Lower leg skin (tissue), 3 donors: ENCODE data around the gene MAEL.

Experiments used
- POLR2A ChIP-seq, 2 donors: fragments of 450-650 bp; IDR thresholded peaks; one replicate each; pipeline ENCODE4 v1.6.1; 2016 to 2017; ENCODE audit warnings: antibody characterized with exemption in 2 of 2, mild to moderate bottlenecking in 1 of 2, moderate library complexity in 1 of 2
- TF ChIP-seq, protein P1 (sequence below), 3 donors: fragments of 450-650 bp; IDR thresholded peaks; one replicate each; pipeline ENCODE4 v1.5.1; 2016; ENCODE audit warnings: antibody characterized with exemption in 3 of 3, mild to moderate bottlenecking in 3 of 3, moderate library complexity in 2 of 3

GRCh38 chr1:167003711-167004110, 14.6 kb downstream of the MAEL start:
- TF ChIP-seq, protein P1, sequence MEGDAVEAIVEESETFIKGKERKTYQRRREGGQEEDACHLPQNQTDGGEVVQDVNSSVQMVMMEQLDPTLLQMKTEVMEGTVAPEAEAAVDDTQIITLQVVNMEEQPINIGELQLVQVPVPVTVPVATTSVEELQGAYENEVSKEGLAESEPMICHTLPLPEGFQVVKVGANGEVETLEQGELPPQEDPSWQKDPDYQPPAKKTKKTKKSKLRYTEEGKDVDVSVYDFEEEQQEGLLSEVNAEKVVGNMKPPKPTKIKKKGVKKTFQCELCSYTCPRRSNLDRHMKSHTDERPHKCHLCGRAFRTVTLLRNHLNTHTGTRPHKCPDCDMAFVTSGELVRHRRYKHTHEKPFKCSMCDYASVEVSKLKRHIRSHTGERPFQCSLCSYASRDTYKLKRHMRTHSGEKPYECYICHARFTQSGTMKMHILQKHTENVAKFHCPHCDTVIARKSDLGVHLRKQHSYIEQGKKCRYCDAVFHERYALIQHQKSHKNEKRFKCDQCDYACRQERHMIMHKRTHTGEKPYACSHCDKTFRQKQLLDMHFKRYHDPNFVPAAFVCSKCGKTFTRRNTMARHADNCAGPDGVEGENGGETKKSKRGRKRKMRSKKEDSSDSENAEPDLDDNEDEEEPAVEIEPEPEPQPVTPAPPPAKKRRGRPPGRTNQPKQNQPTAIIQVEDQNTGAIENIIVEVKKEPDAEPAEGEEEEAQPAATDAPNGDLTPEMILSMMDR (IDR thresholded peaks at IDR 0.05) = no peak
- no peak for TF ChIP-seq POLR2A (IDR thresholded peaks at IDR 0.05)
